A549 (cell line): ENCODE data around the gene INO80.

Source experiments
- CEBPB ChIP-seq, 2 experiments: fragments of >200 bp in 1 of 2; sonication (Bioruptor Twin) in 1 of 2; formaldehyde crosslinking in 1 of 2; IDR thresholded peaks; 2 replicates each; pipeline ENCODE4 v1.6.1; 2012 to 2016
- EHF ChIP-seq: fragments of 250-450 bp; sonication (Bioruptor Pico); IDR thresholded peaks from 2 replicates; pipeline ENCODE4 v1.5.0; 2020; ENCODE audit warnings: mild to moderate bottlenecking
- EP300 ChIP-seq, 2 experiments: fragments of >200 bp; sonication (Bioruptor Twin); formaldehyde crosslinking; IDR thresholded peaks; 2 replicates in 1 of 2; 3 replicates in 1 of 2; pipeline ENCODE4 v1.6.1; 2016 to 2017
- ESRRA ChIP-seq: fragments of 150-350 bp; IDR thresholded peaks from 2 replicates; pipeline ENCODE4 v1.6.1; 2014; ENCODE audit warnings: mild to moderate bottlenecking, low read length, borderline replicate concordance
- JUNB ChIP-seq: fragments of >200 bp; sonication (Bioruptor Twin); formaldehyde crosslinking; IDR thresholded peaks from 2 replicates; pipeline ENCODE4 v1.6.1; 2016
- KDM5A ChIP-seq: fragments of 200-600 bp; sonication (generic); IDR thresholded peaks from 2 replicates; pipeline ENCODE4 v1.6.1; 2016; ENCODE audit warnings: antibody characterized with exemption, mild to moderate bottlenecking
- PHF8 ChIP-seq: fragments of 200-600 bp; sonication (generic); IDR thresholded peaks from 2 replicates; pipeline ENCODE4 v1.6.1; 2016; ENCODE audit warnings: low read depth, mild to moderate bottlenecking, antibody characterized with exemption, moderate library complexity, borderline replicate concordance
- POLR2A ChIP-seq: IDR thresholded peaks from 2 replicates; pipeline ENCODE4 v1.6.1; 2012; ENCODE audit warnings: mild to moderate bottlenecking, low read length
- RFX5 ChIP-seq: fragments of 450-650 bp; IDR thresholded peaks from 2 replicates; pipeline ENCODE4 v1.7.1; 2014; ENCODE audit warnings: antibody characterized with exemption, mild to moderate bottlenecking, moderate library complexity
- TFCP2L1 ChIP-seq: fragments of 250-450 bp; sonication (Bioruptor Pico); IDR thresholded peaks from 2 replicates; pipeline ENCODE4 v1.5.0; 2021; ENCODE audit warnings: mild to moderate bottlenecking
- TF ChIP-seq, protein P1 (sequence below): fragments of >200 bp; sonication (Bioruptor Twin); formaldehyde crosslinking; IDR thresholded peaks from 3 replicates; pipeline ENCODE4 v1.5.1; 2016
- TF ChIP-seq, protein P2 (sequence below): IDR thresholded peaks from 2 replicates; pipeline ENCODE4 v1.6.1; 2012
- TF ChIP-seq, protein P3 (sequence below): fragments of 150-350 bp; IDR thresholded peaks from 2 replicates; pipeline ENCODE4 v1.6.1; 2014; ENCODE audit warnings: low read depth, mild to moderate bottlenecking, low read length
- TF ChIP-seq, protein P4 (sequence below): fragments of 450-650 bp; IDR thresholded peaks from 2 replicates; pipeline ENCODE4 v1.6.1; 2014; ENCODE audit warnings: antibody characterized with exemption

DNA sequence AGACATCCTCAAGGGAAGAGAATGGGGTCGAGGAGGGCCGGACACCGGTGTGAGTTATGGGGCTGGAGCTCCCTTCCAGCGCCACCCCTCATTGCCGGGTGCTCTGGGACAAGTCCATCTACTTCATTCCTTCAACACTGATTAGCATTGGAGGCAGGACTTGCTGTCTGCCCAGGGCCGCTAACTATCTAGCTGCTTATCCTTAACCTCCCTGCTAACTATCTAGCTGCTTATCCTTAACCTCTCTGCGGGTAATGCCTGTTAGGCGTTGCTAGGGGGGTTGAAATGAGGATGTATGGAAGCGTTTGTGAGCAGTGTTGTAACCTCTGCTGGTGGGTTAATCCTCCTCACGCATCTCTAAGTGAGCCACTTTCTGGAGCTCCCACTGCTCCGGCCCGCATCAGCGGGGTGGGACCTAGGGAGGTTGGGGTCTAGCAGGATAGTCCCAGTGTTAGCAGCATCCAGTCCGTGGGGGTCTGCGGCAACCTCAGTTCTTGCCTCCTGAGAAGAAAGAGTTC lies 173.7 kb downstream of the INO80 start:
- TF ChIP-seq, protein P1, sequence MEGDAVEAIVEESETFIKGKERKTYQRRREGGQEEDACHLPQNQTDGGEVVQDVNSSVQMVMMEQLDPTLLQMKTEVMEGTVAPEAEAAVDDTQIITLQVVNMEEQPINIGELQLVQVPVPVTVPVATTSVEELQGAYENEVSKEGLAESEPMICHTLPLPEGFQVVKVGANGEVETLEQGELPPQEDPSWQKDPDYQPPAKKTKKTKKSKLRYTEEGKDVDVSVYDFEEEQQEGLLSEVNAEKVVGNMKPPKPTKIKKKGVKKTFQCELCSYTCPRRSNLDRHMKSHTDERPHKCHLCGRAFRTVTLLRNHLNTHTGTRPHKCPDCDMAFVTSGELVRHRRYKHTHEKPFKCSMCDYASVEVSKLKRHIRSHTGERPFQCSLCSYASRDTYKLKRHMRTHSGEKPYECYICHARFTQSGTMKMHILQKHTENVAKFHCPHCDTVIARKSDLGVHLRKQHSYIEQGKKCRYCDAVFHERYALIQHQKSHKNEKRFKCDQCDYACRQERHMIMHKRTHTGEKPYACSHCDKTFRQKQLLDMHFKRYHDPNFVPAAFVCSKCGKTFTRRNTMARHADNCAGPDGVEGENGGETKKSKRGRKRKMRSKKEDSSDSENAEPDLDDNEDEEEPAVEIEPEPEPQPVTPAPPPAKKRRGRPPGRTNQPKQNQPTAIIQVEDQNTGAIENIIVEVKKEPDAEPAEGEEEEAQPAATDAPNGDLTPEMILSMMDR = no peak
- TF ChIP-seq EHF (CRISPR knock-in tag) (no peak), PHF8 (no peak), EP300 (IDR thresholded peaks at IDR 0.05) (no peak), CEBPB (IDR thresholded peaks at IDR 0.05) (no peak), RFX5 (no peak), POLR2A (no peak), KDM5A (no peak), ESRRA (no peak), TFCP2L1 (CRISPR knock-in tag) (no peak), JUNB (no peak)
- TF ChIP-seq, protein P2, sequence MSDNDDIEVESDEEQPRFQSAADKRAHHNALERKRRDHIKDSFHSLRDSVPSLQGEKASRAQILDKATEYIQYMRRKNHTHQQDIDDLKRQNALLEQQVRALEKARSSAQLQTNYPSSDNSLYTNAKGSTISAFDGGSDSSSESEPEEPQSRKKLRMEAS = no peak
- TF ChIP-seq, protein P3, sequence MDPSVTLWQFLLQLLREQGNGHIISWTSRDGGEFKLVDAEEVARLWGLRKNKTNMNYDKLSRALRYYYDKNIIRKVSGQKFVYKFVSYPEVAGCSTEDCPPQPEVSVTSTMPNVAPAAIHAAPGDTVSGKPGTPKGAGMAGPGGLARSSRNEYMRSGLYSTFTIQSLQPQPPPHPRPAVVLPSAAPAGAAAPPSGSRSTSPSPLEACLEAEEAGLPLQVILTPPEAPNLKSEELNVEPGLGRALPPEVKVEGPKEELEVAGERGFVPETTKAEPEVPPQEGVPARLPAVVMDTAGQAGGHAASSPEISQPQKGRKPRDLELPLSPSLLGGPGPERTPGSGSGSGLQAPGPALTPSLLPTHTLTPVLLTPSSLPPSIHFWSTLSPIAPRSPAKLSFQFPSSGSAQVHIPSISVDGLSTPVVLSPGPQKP = no peak
- TF ChIP-seq, protein P4, sequence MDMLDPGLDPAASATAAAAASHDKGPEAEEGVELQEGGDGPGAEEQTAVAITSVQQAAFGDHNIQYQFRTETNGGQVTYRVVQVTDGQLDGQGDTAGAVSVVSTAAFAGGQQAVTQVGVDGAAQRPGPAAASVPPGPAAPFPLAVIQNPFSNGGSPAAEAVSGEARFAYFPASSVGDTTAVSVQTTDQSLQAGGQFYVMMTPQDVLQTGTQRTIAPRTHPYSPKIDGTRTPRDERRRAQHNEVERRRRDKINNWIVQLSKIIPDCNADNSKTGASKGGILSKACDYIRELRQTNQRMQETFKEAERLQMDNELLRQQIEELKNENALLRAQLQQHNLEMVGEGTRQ = no peak
